AG20443 (cell line): Measurements from ENCODE around the gene TEKT4.
"Not testable (repeated sequence)": the region's sequence is repeated elsewhere in the genome, so short reads cannot be mapped to it uniquely, and the experiment has no call there.

Experiments
- DNase-seq: peaks from one replicate; pipeline ENCODE4 v3.0.0; 2012; ENCODE audit warnings: low spot score, mixed read lengths

Gene TEKT4

DNA sequence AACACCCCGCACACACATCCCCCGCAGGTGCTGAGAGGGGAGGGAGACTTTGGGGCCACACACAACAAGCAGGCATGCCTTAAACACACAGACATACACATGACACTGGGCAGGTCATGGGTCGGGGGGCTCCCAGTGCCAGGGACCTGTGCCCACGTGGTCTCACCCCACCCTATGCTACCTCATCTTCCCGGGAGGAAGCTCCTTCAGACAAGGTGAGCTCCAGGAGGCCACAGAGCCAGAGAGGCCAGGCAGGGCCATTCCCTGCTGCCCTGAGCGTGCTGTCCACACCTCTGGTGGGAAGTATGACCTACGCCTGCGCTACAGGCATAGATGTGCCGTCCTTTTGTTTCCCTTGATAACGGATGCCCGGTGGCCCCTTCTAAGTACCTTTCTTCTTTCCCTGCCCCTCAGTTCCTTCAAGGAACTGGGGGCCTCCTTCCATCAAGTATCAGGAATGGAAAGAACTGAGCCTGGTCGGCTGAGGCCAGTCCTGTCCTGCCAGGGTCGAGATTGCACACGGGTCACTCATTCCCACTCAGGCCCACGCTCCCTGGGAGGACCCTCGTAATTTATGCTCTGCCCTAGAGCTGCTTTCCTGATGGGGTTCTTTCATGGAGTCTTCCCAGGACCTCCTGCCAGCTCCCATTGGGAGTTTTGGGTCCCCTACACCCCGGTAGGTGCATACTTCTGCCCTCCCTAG is 4.7 kb downstream of the TEKT4 start:
- DNase-seq = no peak

- DNase-seq = no peak
Measured at GRCh38 chr2:94876523-94876863, 5.3 kb downstream of the TEKT4 start.

DNA sequence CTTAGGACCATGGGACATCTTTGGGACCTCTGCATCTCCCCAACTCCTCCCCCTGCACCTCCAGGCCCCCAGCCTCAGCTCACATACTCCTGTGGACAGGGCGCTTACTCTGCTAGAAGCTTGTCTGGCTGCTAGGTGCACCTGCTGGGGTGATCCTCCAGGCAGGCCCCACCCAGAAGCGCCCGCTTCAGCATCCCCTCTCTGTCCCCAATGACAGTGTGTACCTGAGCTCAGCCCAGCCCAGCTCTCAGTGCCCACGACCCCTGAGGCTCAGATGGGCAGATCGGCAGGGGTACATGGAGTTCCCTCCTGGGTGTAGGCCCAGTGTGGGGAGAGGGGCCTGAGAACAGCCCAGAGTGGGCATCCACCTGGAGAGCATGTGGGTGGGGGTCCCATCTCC is 5.9 kb downstream of the TEKT4 start:
- no peak for DNase-seq

GRCh38 chr2:94878575-94878974 is 7.3 kb downstream of the TEKT4 start:
- not testable (repeated sequence) for DNase-seq

DNA sequence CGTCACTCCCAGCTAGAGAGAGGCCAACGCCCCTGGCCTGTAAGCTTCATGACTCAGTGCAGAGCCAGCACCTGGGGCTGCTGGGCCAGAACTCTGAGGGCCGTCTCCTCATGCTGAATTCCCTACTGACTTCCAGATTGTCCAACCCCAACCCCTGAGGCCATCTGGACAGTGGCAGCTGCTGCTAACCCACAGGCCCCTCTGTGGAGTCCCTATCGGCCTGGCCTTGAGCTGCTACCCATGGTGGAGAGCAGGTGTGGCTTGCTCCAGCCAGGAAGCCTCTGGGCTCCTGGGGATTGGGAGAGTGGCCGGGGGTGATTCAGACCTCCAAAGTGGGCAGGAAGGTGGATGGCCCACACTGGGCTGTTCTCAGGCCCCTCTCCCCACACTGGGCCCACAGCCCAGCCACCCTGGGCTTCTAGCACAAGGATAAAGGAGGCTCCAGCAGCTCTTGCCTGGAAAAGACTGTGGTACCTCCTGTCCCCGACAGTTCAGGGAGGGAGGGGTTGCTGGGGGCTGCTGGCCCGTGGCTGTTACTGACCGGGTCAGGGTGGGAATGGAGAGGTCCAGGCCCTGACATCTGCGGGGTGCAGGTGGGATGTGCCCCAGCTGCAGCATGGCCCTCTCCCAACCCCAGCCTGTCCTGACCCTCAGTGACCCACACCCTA is 8.2 kb downstream of the TEKT4 start:
- DNase-seq = no peak

- DNase-seq = no peak
Measured at GRCh38 chr2:94879982-94880377, 8.8 kb downstream of the TEKT4 start.

- no peak for DNase-seq
Measured at GRCh38 chr2:94880507-94880906, 9.3 kb downstream of the TEKT4 start.

GRCh38 chr2:94881070-94881469 is 9.8 kb downstream of the TEKT4 start:
- DNase-seq = no peak

- DNase-seq = no peak
Measured at GRCh38 chr2:94890234-94890633, 19.0 kb downstream of the TEKT4 start.

- not testable (repeated sequence) for DNase-seq
Measured at GRCh38 chr2:94895273-94895672, 24.0 kb downstream of the TEKT4 start.

GRCh38 chr2:94906976-94907375 is 35.7 kb downstream of the TEKT4 start:
- DNase-seq = not testable (repeated sequence)

DNA sequence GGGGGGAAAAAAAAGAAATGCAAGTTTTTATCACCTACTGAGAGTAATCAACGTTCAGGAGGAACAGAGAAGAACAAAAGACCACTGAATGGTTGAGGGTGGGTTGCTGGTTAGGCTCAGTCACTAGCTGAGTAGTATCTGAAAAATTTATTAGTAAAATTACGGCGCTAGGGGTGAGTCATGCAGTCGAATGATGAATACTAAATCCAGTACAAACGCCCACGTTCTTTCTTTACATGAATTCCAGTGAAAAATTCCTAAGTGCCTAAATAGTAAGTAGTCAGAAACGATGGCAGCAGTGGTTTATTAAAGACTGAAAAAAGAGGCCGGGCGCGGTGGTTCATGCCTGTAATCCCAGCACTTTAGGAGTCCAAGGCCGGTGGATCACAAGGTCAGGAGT is 52.0 kb downstream of the TEKT4 start:
- no peak for DNase-seq

GRCh38 chr2:94924999-94925398 is 53.8 kb downstream of the TEKT4 start:
- not testable (repeated sequence) for DNase-seq
